Measurements from ENCODE around the gene SOX11. TPM values are rescaled to one million over a fixed set of nuclear protein-coding genes. Genes with fewer than 3 reads are reported as not detected.

SOX11 gene
- total and polyA plus RNA-seq, 2 of the 8 experiments (the other 6 are each of a cell fraction or from before 2014, with no cell fraction given), result 9.0 to 55.6 TPM

GRCh38 chr2:5661362-5661761 is 30.8 kb upstream of the SOX11 start:
- peaks cover 3 to 5% of the 10 kb centered on the region in 2 experiments; a peak in 3 of 4 replicates for H3K9me3 ChIP-seq (ENCODE audit: insufficient read depth in 2 of 2, low read depth in 1 of 2, low read length in 1 of 2)
- H2AK5ac ChIP-seq (ENCODE audit: low read depth, low read length), result no peak overlapping the region
- H2BK15ac ChIP-seq (ENCODE audit: low read length), result no peak overlapping the region
- no peaks in the 10 kb centered on the region for H3K79me1 ChIP-seq (ENCODE audit: low read depth, low read length)
- H3K4ac ChIP-seq (replicated peaks; ENCODE audit: insufficient read length, low read depth, low read length), result no peak overlapping the region
- POLR2A ChIA-PET (ENCODE audit: partially characterized antibody), result no interaction called here
- H3K27ac ChIP-seq (ENCODE audit: low read depth, low read length), result no peak overlapping the region
- H3K23ac ChIP-seq (ENCODE audit: insufficient read length), result no peak overlapping the region
- no peaks in the 10 kb centered on the region for H3K23me2 ChIP-seq (ENCODE audit: low read depth, low read length)
- H3K56ac ChIP-seq (replicated peaks; ENCODE audit: insufficient read length, low read depth, low read length), result no peak overlapping the region
- H2BK5ac ChIP-seq (ENCODE audit: low read depth, low read length), result no peak overlapping the region
- no peak overlapping the region for H3K14ac ChIP-seq (ENCODE audit: insufficient read length)
- no peak overlapping the region for H2BK20ac ChIP-seq (ENCODE audit: low read length)
- H4K91ac ChIP-seq (replicated peaks; ENCODE audit: insufficient read length, low read length), result no peak overlapping the region
- H3K4me3 ChIP-seq (ENCODE audit: extremely low read depth in 1 of 4, insufficient read depth in 2 of 4, low read depth in 3 of 4, low read length in 4 of 4), result no peak overlapping the region
- H4K5ac ChIP-seq (ENCODE audit: insufficient read length, low read depth, low read length), result no peak overlapping the region
- H2AFZ ChIP-seq (ENCODE audit: low read length), result no peak overlapping the region
- no peak overlapping the region for H3K18ac ChIP-seq (ENCODE audit: extremely low read depth, low read length)
- H3K27me3 ChIP-seq (replicated peaks in 1 of 4; ENCODE audit: control insufficient read depth in 3 of 4, extremely low read depth in 1 of 4, insufficient read depth in 3 of 4, low read length in 3 of 4), result no peaks in the 10 kb centered on the region
- no peaks in the 10 kb centered on the region for H3K36me3 ChIP-seq (ENCODE audit: control insufficient read depth in 2 of 4, insufficient read depth in 4 of 4, low read length in 3 of 4)
- no peak overlapping the region for H2BK12ac ChIP-seq (ENCODE audit: low read depth, low read length)
- no peaks in the 10 kb centered on the region; a peak in 1 of 7 replicates for H3K4me1 ChIP-seq (replicated peaks in 1 of 4; ENCODE audit: control insufficient read depth in 3 of 4, insufficient read depth in 4 of 4, low read length in 3 of 4)
- DNase-seq (ENCODE audit: low read depth in 1 of 2, low spot score in 2 of 2) (no peak), FAIRE-seq (no peak)
- H3K4me2 ChIP-seq (ENCODE audit: insufficient read depth in 1 of 2, low read depth in 2 of 2, low read length in 2 of 2), result no peak overlapping the region
- 88% methylated on average over 5 of the region's 5 CpGs; no CpG with 5 or more reads in 1 of the 2 experiments for WGBS, 2 experiments (ENCODE audit: extremely low coverage in 1 of 2, insufficient coverage in 1 of 2, insufficient read length in 1 of 2, insufficient replicate concordance in 2 of 2, low coverage in 1 of 2, low lambda C conversion rate in 2 of 2, missing lambda C conversion rate in 1 of 2)
- no peak for TF ChIP-seq SP2 (IDR thresholded peaks at IDR 0.05; ENCODE audit: low read length)
- TF ChIP-seq SRF (IDR thresholded peaks at IDR 0.05; ENCODE audit: low read depth, low read length), result no peak
- TF ChIP-seq BCL11A (IDR thresholded peaks at IDR 0.05; ENCODE audit: low read depth in 2 of 2, low read length in 2 of 2), result no peak
- no peak for TF ChIP-seq RBBP5 (IDR thresholded peaks at IDR 0.05; ENCODE audit: borderline replicate concordance, low read depth, low read length)
- no peak for TF ChIP-seq MAX (IDR thresholded peaks at IDR 0.05)
- TF ChIP-seq BRCA1 (IDR thresholded peaks at IDR 0.05; ENCODE audit: low read depth, low read length), result no peak
- H2BK120ac ChIP-seq (replicated peaks; ENCODE audit: low read depth, low read length), result no peak overlapping the region
- H4K20me1 ChIP-seq (replicated peaks in 1 of 2; ENCODE audit: control insufficient read depth in 1 of 2, insufficient read depth in 2 of 2, low read length in 2 of 2), result no peaks in the 10 kb centered on the region
- H3K9ac ChIP-seq (replicated peaks in 1 of 4; ENCODE audit: extremely low read depth in 1 of 4, low read depth in 3 of 4, low read length in 3 of 4), result no peak overlapping the region
- H3K79me2 ChIP-seq (ENCODE audit: control insufficient read depth in 1 of 2, insufficient read depth in 2 of 2, low read length in 2 of 2), result no peaks in the 10 kb centered on the region
- H4K8ac ChIP-seq (ENCODE audit: extremely low read depth, insufficient read depth, low read length), result no peak overlapping the region
- CTCF ChIA-PET (ENCODE audit: partially characterized antibody), result interaction anchor here (0.7 to 0.8 kb wide), 2 partner anchors 9 to 1705 kb away, joined by 3 to 4 read pairs; no protein-coding TSS in a partner anchor
